ENCODE results near the gene FOXN3. TPM values are rescaled to one million over a fixed set of nuclear protein-coding genes. Genes with fewer than 3 reads are reported as not detected.

FOXN3 gene
- total and polyA plus RNA-seq, 2 experiments from 2014 or later = 98.9 to 167 TPM

GRCh38 chr14:89264196-89264800, 152.7 kb downstream of the FOXN3 start:
- DNase-seq (ENCODE audit: low spot score) (no peak), ATAC-seq (no peak)
- H3K36me3 Mint-ChIP-seq (ENCODE audit: low read depth) = peaks cover 21% of the 10 kb centered on the region; the same call in 2 of the 3 replicates
- Histone ChIP-seq H3K79me2 (replicated peaks; ENCODE audit: insufficient read depth) (peaks cover 100% of the 10 kb centered on the region), H4K20me1 (replicated peaks; ENCODE audit: insufficient read depth) (peaks cover 44% of the 10 kb centered on the region), H3K9me2 (ENCODE audit: insufficient read depth) (no peaks in the 10 kb centered on the region), H2AFZ (no peak overlapping the region), H3K27me3 (ENCODE audit: insufficient read depth) (no peaks in the 10 kb centered on the region), H3K4me1 (ENCODE audit: insufficient read depth) (peaks cover 37% of the 10 kb centered on the region), H3K36me3 (ENCODE audit: insufficient read depth) (no peaks in the 10 kb centered on the region), H3K4me2 (no peak overlapping the region), H3K27ac (ENCODE audit: low read depth) (peak overlapping the region; percentile 37; the same call in 1 of the 2 replicates), H3K4me3 (no peak overlapping the region), H3F3A (replicated peaks; ENCODE audit: low read depth) (no peaks in the 10 kb centered on the region; the same call in 1 of the 2 replicates)
- no peaks in the 10 kb centered on the region for H3K9me3 Mint-ChIP-seq
- no peaks in the 10 kb centered on the region for H3K27me3 Mint-ChIP-seq (ENCODE audit: insufficient read depth, low read depth, poor library complexity)
- no peak overlapping the region for H3K27ac Mint-ChIP-seq
- peaks cover 67% of the 10 kb centered on the region for H3K4me1 Mint-ChIP-seq
- no peak overlapping the region for H3K4me3 Mint-ChIP-seq
- TF ChIP-seq ETS1 (IDR thresholded peaks at IDR 0.05) = no peak
- no peak for TF ChIP-seq ZNF331 (CRISPR knock-in tag; IDR thresholded peaks at IDR 0.05; ENCODE audit: low read depth)
- no peak for TF ChIP-seq ZNF462 (CRISPR knock-in tag; IDR thresholded peaks at IDR 0.05)
- TF ChIP-seq EZH2 (IDR thresholded peaks at IDR 0.05; ENCODE audit: low read depth, unreplicated experiment) = no peak
- no peak for TF ChIP-seq NANOG (IDR thresholded peaks at IDR 0.05; ENCODE audit: borderline replicate concordance)
- no peak for TF ChIP-seq EZH2phosphoT487 (IDR thresholded peaks at IDR 0.05; ENCODE audit: unreplicated experiment)
- TF ChIP-seq POLR2AphosphoS5 (IDR thresholded peaks at IDR 0.05; ENCODE audit: low read depth) = no peak
- no peak for TF ChIP-seq STAT1 (IDR thresholded peaks at IDR 0.05; ENCODE audit: unreplicated experiment)
- no peak for TF ChIP-seq CREB1 (CRISPR knock-in tag; IDR thresholded peaks at IDR 0.05; ENCODE audit: low read depth)
- no peak for TF ChIP-seq JUNB (IDR thresholded peaks at IDR 0.05; ENCODE audit: unreplicated experiment)

Measured in GM23338 (cell line).